Activated CD4-positive, alpha-beta T cell treated with anti-CD3 and anti-CD28 coated beads, Interleukin-2, amount 50 U/mL, for 4 hours (primary cell): ENCODE measurements around the gene S100A3.
"Not testable (repeated sequence)": the region's sequence is repeated elsewhere in the genome, so short reads cannot be mapped to it uniquely, and the experiment has no call there.

ENCODE experiments used
- DNase-seq, 2 experiments: peaks; one replicate each; pipeline ENCODE4 v3.0.0-alpha.2; 2020

Gene S100A3

DNA sequence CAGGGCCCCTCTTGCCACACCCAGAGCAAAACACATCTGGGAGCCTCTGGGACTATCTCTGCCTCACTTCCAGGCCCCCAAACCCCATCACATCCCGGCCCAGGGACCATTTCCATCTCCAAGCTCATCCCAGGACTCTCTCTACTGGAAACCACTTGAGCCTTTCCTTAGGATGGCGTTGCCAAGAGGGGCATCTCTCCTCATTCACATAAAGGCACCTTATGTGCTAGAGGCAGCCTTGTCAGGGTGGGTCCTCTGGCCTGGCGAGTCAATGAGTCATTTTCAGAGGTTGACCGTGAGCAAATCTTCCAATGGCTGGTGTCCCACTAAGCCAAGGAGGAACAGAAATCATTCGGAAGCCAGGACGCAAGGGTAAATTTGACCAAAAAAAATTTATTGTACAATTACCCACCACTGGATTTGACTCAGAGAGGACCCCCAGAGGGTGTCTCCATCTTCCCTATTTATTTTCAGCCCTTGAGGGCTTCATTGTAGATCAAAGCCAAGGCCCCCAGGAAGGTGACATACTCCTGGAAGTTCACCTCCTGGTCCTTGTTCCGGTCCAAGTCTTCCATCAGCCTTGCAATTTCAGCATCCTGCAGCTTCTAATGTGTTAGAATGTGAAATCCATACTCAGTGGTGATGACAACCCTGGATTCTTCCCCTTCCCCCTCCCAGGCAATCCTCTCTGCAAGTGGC lies 14.7 kb downstream of the S100A3 start:
- no peak for DNase-seq

DNA sequence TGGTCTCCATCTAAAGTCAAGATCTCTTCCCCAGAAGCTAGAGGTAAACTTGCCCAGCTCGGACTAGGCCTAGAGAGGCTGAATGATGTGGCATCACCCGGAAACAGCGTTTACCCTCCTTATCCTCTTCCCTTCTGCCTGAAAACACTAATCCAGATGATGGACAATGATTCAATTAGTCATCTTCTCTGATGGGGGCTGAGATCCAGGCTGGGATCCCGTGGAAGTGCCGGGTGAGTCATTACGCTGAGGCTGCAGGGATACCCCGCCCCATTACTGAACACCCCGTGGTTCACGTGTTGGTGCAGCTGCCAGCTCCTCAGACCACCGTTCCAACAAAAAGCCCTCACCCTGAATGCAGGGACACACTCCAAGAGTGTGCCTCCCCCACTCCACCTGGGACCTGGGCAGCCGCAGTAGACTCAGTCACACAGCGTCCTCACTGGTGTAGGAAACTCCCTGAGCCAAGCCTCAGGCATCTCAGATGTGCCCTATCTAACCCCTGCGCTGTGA lies 15.3 kb downstream of the S100A3 start:
- no peak for DNase-seq

DNA sequence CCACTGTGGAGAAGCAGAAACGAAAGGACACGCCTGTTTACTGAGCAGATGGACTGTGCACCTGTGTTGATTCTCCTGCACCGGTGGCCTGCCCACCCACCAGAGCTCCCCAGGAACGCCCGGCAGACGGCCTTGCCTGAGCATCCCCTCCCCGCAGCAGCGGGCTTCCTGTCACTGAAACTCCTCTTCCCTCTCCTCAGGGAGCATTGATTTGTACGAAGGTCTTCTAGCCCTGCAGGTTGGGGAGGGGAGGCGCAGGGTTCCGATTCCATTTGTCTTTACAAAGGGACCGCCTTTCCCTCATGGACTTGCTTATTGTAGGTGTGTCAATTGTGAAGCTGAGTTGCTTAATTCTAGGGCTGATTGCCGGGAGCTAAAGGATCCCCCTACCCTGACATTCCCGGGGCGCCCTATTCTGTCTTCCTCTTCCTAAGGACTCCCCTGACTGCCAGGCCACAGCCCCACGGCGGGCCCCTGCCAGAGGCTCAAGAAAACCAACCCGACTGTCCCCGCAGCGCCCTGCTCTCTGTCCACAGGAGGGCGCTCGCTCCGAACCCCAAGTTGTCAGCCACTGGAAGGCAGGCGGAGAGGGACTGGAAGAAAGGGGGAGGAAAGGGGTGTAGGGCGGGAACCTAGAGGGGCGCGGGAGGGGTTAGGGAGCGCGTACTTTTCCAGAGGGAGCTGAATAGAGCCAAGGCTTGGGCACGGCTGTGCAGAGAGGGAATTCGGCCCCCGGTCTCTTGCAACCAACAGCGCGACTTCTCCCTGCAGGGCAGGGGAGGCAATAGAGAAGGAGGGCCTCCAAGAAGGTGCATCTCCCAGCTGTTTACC lies 16.1 kb downstream of the S100A3 start:
- peak; percentile 72 for DNase-seq

GRCh38 chr1:153532181-153532580 lies 16.9 kb downstream of the S100A3 start:
- peak; percentile 25 to 26 for DNase-seq

GRCh38 chr1:153531638-153532037 lies 17.4 kb downstream of the S100A3 start:
- no peak for DNase-seq

GRCh38 chr1:153527683-153528040 lies 21.4 kb downstream of the S100A3 start:
- DNase-seq: no peak

DNA sequence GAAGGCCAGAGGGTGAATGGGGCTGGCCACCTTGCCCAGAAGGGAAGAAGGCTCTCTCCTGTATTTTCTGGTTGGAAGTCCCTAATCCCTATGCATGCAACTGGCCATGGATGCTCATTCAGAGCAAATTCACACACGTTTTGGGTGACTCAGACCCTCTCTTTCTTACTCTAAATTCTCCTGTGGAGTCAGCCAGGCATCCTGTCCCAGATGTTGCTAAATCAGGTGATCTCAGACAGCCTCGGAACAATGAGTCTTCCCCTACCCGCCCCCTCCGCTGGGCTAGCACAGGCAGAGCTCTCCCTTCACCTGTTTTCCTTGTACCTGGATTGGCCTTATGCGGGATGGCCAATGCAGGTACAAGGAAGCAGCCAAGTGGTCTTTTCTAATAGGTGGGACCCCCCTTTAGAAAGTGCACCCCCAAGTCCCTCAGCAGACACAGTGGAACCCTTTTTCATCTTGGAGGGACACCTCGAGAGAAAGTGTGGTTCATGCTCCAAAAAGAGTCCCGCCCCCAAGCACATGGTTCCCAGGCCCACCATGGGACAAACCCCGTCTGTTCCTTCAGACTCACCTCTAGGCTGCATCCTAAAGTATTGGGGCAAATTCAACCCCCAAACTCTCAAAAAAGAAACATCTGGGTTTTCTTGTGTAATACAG lies 21.9 kb downstream of the S100A3 start:
- DNase-seq: no peak

GRCh38 chr1:153526132-153526543 lies 22.9 kb downstream of the S100A3 start:
- DNase-seq: no peak

- DNase-seq: no peak
Measured at GRCh38 chr1:153525088-153525728, 23.9 kb downstream of the S100A3 start.

GRCh38 chr1:153522353-153523048 lies 26.6 kb downstream of the S100A3 start:
- DNase-seq: not testable (repeated sequence)

GRCh38 chr1:153521808-153522207 lies 27.2 kb downstream of the S100A3 start:
- DNase-seq: not testable (repeated sequence)

- no peak for DNase-seq
Measured at GRCh38 chr1:153520818-153521476, 28.1 kb downstream of the S100A3 start.

- not testable (repeated sequence) for DNase-seq
Measured at GRCh38 chr1:153520137-153520691, 28.8 kb downstream of the S100A3 start.

GRCh38 chr1:153519242-153519641 lies 29.8 kb downstream of the S100A3 start:
- no peak for DNase-seq

DNA sequence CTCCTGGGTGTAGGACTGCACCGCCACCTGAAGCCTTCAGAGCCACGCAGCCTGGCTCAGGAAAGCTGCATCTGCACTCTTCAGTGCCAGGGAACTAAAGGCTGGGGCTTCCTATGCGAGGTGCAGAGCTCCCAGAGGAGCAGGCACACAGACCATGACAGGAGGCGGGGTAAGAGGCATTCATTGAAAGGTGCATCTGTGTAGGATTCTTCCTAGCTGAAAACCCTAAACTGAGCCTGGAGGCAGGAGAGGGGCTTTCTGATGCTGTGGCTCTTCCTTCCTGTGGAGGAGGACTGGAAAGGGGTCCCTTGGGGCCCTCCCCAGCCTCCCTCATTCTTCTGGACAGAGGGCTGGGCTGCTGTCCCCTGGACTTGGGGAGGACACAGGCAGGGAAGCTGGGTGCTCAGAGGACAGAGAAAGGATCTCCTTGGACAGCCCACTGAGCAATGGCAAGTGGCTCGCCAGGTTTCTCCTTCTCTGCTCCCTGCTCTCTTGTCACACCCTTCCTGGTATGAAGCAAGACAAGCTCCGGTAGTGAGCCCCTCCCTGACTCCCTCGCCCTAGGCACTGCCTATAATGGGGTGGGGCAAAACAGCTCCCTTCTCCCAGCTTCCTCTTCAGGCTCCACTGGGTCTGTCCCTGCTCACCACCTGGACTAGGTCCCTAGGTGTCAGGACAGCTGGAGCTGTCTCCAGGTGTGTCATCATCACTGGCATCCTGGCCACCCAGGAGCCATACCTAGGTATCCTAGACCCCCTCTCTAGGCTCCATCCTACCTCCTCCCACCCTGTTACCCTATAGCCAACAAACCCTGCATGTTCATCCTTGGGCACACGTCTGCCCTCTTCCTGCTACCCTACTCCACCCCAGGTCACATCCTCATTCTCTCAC lies 33.3 kb downstream of the S100A3 start:
- DNase-seq: no peak

DNA sequence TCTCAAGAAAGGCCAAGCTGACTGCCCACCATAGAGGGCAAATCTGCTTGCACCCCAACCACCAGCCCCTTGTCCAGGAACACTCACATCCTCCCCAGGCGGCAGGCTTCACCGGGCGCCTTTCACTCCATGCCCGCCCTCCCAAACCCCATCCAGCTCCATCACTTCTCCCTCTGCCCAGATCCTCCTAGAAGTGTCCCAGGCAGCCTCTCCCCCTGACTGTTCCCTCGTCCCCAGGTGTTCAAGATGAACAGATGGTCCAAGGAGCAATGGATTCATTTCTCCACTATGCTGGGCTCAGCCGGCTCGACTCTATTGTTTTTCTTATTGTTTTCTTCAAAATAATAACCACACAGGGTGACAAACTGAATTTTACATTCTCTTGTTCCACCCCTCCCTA lies 35.4 kb downstream of the S100A3 start:
- no peak for DNase-seq

- DNase-seq: no peak
Measured at GRCh38 chr1:153513023-153513422, 36.0 kb downstream of the S100A3 start.

GRCh38 chr1:153510984-153511410 lies 38.1 kb downstream of the S100A3 start:
- DNase-seq: peak; percentile 76

GRCh38 chr1:153509729-153510354 lies 39.2 kb downstream of the S100A3 start:
- peak; percentile 59 for DNase-seq

GRCh38 chr1:153509036-153509435 lies 40.0 kb downstream of the S100A3 start:
- DNase-seq: no peak
